CD4-positive, alpha-beta T cell treated with Interleukin-4 for 1 hour (primary cell): ENCODE measurements around the gene STK32B.
"Not testable (repeated sequence)": the region's sequence is repeated elsewhere in the genome, so short reads cannot be mapped to it uniquely, and the experiment has no call there.

ENCODE experiments used
- DNase-seq, 2 donors: peaks; one replicate each; pipeline ENCODE4 v3.0.0-alpha.2; 2020 to 2022

The STK32B gene

DNA sequence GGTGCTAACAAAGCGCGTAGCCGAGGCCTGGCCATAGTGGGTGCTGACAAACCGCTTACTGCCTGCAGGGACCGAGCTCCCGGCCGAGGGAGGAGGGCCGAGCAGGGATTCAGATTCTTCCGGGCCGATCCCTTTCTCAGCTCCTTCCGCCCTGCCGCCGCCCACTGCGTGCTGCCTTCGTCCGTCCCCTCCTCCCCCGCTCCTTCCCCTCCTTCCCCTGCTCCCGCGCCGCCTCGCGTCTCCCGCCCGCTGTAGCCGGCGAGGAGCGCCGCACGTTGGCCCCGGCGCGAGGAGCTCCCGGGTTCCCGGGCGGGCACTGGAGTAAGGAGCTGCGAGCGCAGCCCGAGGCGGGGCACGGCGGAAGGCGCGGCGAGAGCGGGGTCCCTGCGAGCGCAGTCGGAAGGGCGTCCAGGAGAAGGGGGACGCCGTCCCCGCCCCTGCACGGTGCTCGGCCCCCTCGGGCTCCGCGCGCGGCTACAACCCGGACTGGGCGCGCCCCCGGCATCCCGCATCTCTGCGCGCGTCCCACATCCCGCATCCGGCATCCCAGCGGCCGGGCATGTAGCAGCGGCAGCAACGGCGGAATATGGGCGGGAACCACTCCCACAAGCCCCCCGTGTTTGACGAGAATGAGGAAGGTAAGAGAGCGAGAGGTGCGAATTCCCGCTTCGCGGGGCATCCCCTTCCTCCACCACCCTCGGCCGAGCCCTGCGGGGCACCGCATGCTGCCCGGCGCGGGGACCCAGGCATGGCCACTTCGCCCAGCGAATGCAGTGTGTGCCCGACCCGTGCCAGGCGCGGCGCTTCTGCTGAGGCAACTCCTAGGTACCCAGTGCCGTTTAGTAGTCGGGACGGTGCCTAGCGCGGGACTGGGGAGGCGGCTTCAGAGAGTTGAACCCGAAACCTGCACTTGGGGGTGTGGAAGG, at the start of gene STK32B:
STK32B (plus strand) TSS at position 203 of the 926 bp plus-strand sequence.
- DNase-seq: no peak

DNA sequence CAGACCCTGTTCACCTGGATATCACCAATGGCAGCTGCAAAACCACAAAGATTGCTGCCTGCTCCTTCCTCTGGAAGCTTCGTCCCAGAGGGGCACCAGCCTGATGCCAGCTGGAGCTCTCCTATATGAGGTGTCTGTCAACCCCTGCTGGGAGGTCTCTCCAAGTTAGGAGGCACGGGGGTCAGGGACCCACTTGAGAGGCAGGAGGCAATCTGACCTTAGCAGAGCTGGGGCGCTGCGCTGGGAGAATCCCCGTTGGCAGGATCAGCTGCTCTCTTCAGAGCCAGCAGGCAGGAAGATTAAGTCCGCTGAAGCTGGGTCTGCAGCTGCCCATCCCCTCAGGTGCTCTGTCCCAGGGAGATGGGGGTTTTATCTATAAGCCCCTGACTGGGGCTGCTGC, 49.6 kb upstream of the STK32B start:
- DNase-seq: not testable (repeated sequence)

DNA sequence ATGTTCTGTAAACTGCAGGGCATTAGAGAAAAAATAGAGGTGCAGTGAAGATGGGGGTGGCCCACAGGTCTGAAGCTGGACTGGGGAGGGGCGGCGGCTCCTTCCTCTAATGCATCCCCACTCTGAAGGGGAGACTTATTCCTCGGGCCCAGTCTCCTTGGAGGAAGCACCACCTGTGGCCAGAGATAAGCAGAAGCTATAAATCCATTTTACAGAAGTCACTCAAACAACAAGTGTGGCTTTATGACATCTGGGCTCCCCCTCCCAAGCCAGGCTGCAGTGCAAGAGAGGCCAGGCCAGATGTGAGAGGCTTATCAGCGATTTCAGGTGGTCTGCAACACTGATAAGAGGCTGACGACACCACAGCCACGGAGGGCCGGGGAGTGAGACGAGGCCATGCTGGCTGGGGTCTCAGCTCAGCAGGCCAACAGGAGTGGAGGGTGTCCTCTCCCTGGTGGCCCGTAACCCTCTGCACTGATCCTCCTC, 47.9 kb upstream of the STK32B start:
- DNase-seq: no peak

GRCh38 chr4:5003918-5004317, 47.4 kb upstream of the STK32B start:
- DNase-seq: no peak

DNA sequence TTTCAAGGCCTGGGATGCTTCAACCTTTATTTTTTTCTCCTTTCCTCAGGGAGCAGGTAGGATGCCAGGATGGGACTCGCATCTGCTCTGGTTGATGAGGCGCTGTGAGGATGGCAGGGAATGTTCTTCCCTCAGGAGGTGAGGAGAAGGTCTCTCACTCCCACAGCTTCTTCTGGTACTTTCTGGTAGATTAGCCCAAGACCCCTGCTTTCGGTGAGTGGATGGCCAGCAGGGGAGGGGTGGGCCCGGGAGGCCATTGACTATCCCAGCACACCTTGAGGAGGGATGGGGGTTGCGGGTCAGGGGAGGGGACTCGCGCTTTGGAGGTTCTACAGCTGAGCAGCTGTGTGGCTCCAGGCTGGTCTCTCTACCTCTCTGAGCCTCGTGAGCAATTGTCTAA, 46.8 kb upstream of the STK32B start:
- DNase-seq: no peak

- DNase-seq: not testable (repeated sequence)
Observed at GRCh38 chr4:5006932-5007331, 44.3 kb upstream of the STK32B start.

GRCh38 chr4:5009796-5010195, 41.5 kb upstream of the STK32B start:
- DNase-seq: no peak

DNA sequence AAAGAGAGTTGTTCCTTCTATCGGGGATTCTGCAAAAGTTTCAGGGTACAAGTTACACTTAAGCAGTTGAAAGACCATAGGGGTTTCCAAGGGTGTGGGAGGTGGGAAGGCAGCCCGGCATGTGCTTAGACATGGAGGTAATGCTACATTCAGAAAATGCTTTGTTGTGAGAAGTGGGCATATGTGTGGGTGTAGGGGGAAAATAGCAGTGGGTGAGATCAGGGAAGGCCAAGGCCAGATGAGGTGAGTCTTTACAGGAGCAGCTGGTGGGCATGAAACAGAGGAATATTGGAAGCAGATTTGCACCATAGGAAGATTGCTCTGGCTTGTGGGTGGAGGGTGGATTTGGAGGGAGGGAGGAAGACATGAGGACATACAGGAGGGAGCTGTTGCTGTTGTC, 40.3 kb upstream of the STK32B start:
- no peak for DNase-seq

DNA sequence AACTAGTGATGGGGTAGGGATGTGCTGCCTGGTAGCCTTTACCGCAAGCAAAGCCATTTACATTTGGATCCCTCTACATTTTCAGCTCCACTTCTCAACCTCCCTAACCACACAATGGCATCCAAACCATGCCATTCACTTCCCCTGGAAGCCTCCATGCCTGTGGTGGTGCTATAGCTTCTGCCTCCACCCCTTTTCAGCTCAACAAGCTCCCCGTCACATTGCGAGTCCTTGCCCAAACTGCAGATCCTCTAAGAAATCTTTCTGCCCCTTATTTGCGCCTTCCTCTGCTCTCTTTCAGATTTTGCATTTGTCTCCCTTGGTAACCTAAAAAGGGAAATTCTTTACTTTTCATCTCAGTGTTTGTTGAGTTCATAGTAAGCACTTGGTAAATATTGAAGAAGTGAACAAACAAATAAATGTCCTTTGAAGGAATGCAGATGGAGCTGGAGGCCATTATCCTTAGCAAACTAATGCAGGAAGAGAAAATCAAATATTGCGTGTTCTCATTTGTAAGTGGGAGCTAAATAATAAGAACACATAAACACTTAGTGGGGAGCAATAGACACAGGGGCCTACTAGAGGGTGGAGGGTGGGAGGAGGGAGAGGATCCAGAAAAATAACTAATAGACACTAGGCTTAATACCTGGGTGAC, 38.9 kb upstream of the STK32B start:
- no peak for DNase-seq

GRCh38 chr4:5012958-5013357, 38.3 kb upstream of the STK32B start:
- no peak for DNase-seq

GRCh38 chr4:5014007-5014682, 37.1 kb upstream of the STK32B start:
- no peak for DNase-seq

GRCh38 chr4:5018096-5018495, 33.2 kb upstream of the STK32B start:
- no peak for DNase-seq

GRCh38 chr4:5018603-5019002, 32.7 kb upstream of the STK32B start:
- no peak for DNase-seq

- no peak for DNase-seq
Observed at GRCh38 chr4:5019274-5019673, 32.0 kb upstream of the STK32B start, which contains the start of gene CYTL1. Gene CYTL1, minus strand, starts transcription at chr4:5019458. Its CDS starts 13 bp downstream, at chr4:5019445.

GRCh38 chr4:5019796-5020195, 31.5 kb upstream of the STK32B start:
- DNase-seq: no peak

- DNase-seq: no peak
Observed at GRCh38 chr4:5020341-5020740, 30.9 kb upstream of the STK32B start.

DNA sequence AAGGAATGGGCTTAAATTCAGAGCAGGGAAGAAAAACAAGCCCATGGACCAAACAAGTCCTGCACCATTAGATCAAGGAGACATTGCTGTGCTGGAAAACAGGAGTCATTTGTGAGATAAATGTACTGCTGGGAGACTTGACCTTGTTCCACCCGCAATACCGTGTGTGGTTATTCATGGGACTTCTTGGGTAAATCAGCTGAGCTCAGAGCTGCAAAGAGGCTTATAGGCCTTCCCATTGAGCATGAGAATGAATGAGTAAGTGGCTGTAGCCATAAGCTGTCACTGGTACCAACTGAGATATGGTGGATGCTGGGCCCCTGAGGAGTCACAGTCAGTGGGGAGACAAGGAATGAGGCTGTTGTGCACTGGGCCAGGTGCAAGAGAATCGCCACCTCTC, 29.7 kb upstream of the STK32B start:
- DNase-seq: no peak

- DNase-seq: no peak
Observed at GRCh38 chr4:5024673-5025072, 26.6 kb upstream of the STK32B start.

DNA sequence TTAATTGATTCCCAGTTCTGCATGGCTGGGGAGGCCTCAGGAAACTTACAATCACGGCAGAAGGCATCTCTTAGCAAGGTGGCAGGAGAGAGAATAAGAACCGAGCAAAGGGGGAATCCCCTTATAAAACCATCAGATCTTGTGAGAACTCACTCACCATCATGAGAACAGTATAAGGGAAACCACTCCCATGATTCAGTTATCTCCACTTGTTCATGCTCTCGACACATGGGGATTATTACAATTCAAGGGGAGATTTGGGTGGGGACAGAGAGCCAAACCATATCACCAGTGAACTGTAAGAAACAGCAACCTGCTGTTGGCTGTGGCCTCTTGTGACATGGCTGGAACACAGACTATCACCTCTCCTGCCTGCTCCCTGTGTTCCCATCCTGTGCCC, 24.9 kb upstream of the STK32B start:
- DNase-seq: no peak

GRCh38 chr4:5027346-5027745, 23.9 kb upstream of the STK32B start:
- DNase-seq: no peak

DNA sequence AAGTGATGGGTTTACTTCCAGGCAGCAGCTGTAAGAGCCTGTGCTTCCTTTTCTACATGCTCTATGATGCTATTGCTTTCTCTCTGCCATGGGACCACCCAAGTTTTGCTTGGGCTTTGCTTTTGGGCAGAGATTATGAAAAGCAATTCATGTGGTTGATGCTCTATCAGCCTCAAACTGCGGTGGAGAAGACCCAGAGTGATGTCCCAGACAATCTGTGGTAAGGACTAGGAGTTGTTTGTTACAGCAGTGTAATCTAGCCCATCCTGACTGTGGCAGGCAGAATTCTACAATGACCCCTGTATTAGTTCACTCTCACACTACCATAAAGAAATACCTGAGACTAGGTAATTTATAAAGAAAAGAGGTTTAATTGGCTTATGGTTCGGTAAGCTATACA, 22.8 kb upstream of the STK32B start:
- no peak for DNase-seq

GRCh38 chr4:5029447-5029846, 21.8 kb upstream of the STK32B start:
- DNase-seq: no peak

- no peak for DNase-seq
Observed at GRCh38 chr4:5030221-5030620, 21.1 kb upstream of the STK32B start.
